Stimulated activated CD4-positive, alpha-beta T cell treated with anti-CD3 and anti-CD28 coated beads, Interleukin-15, amount 100 ng/mL, for 24 hours (primary cell): ENCODE data around the gene TRNT1.

Experiments used
- DNase-seq: peaks from one replicate; pipeline ENCODE4 v3.0.0-alpha.2; 2020

TRNT1 gene

DNA sequence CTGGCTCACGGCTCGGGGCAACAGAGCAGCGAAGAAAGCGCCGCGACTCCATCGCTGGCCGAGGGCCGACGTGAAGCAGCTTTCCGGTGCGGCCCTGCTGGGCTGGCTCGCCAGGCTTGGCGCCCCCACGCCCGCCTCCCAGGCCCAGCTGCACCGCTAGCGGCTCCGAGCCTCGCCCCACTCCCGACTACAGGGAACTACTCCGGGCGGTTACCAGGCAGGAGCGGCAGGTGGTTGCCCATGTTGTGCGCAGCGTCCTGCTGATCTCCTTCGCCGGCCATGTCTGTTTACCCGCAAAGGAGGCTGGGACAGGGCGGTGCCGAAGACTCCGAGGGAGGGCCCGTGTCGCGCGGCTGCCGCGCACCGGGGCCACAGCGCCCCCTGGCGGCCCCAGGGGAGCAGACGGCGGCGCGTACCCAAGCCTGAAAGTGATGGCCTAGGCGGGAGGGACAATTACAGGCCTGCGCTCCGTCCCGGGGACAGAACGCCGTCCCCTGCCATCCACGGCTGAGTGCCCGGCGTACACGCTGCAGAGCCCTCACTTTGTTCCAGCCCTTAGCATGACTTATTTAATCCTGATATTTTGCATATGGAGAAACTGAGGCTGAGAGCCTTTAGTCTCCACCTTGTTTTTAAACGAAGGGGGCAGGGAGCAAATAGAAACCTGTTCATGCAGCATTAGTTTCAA, 52.8 kb downstream of the TRNT1 start, which contains the start of gene CRBN:
Gene CRBN (minus strand): TSS at position 285 of the 688 bp plus-strand sequence. CDS start 4 bp downstream, at position 281.
- DNase-seq = peak; percentile 89

DNA sequence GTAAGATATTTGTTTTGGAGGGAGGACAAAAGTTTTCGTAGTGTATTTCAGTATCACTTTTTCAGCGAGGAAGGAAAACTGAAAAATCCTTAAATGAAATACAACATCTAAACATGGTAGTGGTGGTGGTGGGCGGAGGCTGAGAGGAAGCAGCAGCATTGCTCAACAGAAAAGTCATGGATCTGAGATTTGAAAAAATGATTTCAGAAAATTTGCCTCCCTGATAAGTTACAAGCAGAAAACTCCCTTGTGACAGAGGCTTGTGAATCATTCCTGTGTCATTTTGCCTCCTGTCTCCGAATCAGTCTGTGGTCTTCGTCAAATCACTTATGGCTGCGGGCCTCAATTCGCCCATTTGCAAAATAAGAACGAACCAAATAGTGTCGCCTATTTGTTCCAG, 53.7 kb downstream of the TRNT1 start:
- DNase-seq = no peak

DNA sequence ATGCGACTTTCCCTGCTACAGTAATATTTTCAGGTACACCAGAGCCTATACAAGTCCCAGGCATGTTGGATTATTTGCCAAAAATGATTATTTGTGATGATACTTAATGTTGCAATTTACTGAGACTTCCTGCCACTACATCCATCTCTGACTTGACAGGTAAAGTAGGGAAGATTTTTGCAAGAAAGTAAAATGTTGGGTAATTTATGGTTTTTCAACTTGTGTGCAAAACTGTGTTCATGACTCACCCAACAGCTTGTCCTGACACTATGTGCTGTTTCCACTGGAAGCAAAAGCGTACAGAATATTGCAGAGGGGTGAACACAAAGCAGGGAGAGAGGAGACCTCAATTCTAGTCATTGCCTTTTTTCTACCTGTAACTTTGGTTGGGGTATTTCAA, 58.1 kb downstream of the TRNT1 start:
- no peak for DNase-seq

GRCh38 chr3:3189102-3189727, 62.5 kb downstream of the TRNT1 start:
- no peak for DNase-seq

DNA sequence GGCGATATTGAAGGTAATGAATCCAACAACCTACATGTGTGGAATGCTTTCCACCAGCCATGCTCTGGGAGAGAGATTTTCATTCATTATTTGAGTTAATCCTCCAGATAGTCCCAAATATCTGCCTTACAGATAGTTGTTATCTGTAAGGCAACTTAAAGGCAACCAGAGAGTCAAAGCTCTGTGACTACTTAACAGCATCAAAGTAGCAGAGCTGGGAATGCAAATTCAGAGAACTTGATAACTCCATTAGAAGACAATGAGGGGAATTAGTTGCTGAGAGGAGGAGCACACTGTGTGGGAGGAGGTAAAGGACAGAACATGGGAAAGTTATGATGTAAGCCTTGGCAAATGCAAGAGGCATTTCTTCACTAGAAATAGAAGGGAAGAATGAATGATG, 63.2 kb downstream of the TRNT1 start:
- no peak for DNase-seq

DNA sequence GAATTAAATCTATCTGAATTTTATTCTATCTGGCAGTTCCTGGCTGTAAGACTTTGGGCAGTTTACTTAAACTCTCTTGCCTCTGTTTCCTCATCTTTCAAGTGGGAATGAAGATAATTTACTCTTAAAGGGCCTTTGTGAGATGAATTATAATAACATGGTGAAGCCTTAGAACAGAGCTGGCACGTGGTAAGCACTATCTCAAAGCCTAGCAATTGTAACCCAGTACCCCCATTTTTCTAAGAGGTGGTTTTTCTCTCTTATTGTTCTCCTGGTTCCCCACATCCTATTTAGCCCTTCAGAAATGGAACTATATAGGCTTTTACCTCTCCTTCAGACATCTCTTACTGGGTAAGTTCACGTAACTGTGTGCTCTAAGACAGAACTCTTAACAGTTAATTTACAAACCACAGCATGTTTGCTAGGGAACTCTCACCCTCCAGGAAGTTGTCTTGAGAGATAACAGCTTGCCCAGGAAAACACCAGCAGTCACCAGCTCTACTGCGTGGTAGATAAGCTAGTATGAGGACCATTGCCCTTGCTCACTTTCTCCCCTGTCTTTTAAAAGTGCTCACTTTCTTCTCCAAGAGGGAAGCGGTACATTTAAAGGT, 65.0 kb downstream of the TRNT1 start:
- DNase-seq = no peak

DNA sequence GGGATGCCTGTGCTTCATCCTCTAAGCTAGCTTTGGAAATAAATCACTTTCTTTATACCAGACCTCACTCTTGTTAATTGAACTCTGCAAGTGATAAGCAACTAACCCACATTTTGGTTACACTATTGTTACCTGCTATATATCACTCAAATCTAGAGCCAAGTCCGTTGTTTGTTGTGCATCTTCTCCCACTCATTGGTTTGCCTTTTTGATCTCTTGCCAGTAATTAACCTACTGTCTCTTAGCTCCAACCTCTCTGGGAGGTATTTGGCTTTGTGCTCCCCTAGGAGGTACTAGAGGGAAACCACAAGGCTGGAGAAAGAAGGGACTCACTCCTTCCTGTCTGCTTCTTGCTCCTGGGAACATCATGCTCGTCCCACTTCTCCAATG, 65.5 kb downstream of the TRNT1 start:
- DNase-seq = no peak

DNA sequence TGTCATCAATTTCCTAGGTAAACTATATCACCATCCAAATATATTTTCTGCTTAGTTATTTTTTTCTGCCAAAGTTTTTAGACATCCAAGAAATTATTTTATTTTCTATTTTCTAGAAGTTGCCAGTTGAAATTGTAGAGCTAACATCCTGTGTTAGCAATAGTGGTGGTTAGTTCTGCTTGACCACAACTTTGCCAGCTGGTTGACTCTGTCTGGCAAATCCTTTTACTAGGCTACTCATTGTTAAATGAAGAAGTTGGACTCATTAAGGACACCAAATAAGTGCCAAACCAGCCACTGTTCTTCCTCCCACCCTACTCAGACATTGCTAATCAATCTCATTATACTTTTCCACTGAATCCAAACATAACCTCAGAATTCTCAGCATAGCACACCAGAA, 68.1 kb downstream of the TRNT1 start:
- DNase-seq = no peak

GRCh38 chr3:3196148-3196861, 69.6 kb downstream of the TRNT1 start:
- peak; percentile 24 for DNase-seq
